GM18868 (cell line): ENCODE measurements around the gene TNFRSF1B.

Source experiments
- ATAC-seq: cut with Tn5 transposase; IDR thresholded peaks from one replicate; pipeline ENCODE4 v1.9.1; 2021; ENCODE audit warnings: mild to moderate bottlenecking, moderate library complexity; ENCODE audit not compliant: unreplicated experiment

TNFRSF1B gene

GRCh38 chr1:12188657-12189327 is 22.0 kb downstream of the TNFRSF1B start:
- no peak for ATAC-seq

- no peak for ATAC-seq
These were observed 22.5 kb downstream of the TNFRSF1B start for GRCh38 chr1:12189328-12189682.

GRCh38 chr1:12191242-12192032 is 24.6 kb downstream of the TNFRSF1B start:
- ATAC-seq: no peak

GRCh38 chr1:12194666-12195216 is 27.9 kb downstream of the TNFRSF1B start:
- ATAC-seq: no peak

GRCh38 chr1:12195416-12195815 is 28.6 kb downstream of the TNFRSF1B start:
- no peak for ATAC-seq

- ATAC-seq: no peak
These were observed 30.1 kb downstream of the TNFRSF1B start for GRCh38 chr1:12196641-12197482.

GRCh38 chr1:12197483-12197880 is 30.7 kb downstream of the TNFRSF1B start:
- ATAC-seq: no peak

GRCh38 chr1:12200208-12200607 is 33.4 kb downstream of the TNFRSF1B start:
- ATAC-seq: no peak

- ATAC-seq: no peak
These were observed 34.8 kb downstream of the TNFRSF1B start for GRCh38 chr1:12201352-12202189.

GRCh38 chr1:12202190-12202497 is 35.4 kb downstream of the TNFRSF1B start:
- no peak for ATAC-seq

GRCh38 chr1:12202577-12202976 is 35.8 kb downstream of the TNFRSF1B start:
- ATAC-seq: no peak

- no peak for ATAC-seq
These were observed 36.6 kb downstream of the TNFRSF1B start for GRCh38 chr1:12203216-12204007.

GRCh38 chr1:12204140-12204539 is 37.3 kb downstream of the TNFRSF1B start:
- no peak for ATAC-seq

GRCh38 chr1:12204754-12205658 is 38.2 kb downstream of the TNFRSF1B start:
- no peak for ATAC-seq

- ATAC-seq: no peak
These were observed 39.4 kb downstream of the TNFRSF1B start for GRCh38 chr1:12206238-12206637.

GRCh38 chr1:12206792-12207424 is 40.1 kb downstream of the TNFRSF1B start:
- no peak for ATAC-seq

GRCh38 chr1:12208271-12208670 is 41.5 kb downstream of the TNFRSF1B start:
- no peak for ATAC-seq

- peak; percentile 55 for ATAC-seq
These were observed 42.1 kb downstream of the TNFRSF1B start for GRCh38 chr1:12208764-12209494.
